ENCODE measurements around the gene MIA2. TPM values are rescaled to one million over a fixed set of nuclear protein-coding genes. Genes with fewer than 3 reads are reported as not detected.

Gene MIA2
- total RNA-seq, 1 donor from 2014 or later, result 23.5 TPM

- Mint-ChIP-seq H3K27me3 (no peaks in the 10 kb centered on the region), H3K36me3 (no peaks in the 10 kb centered on the region), H3K4me1 (ENCODE audit: unreplicated experiment) (peaks cover 24% of the 10 kb centered on the region), H3K9me3 (no peaks in the 10 kb centered on the region), H3K27ac (peak overlapping the region; percentile 100), H3K4me3 (peak overlapping the region; percentile 100)
- TF ChIP-seq CTCF (conservative IDR thresholded peaks at IDR 0.05), result peak; percentile 28
- DNase-seq (ENCODE audit: extremely low spot score, unreplicated experiment), result peak; percentile 90
Measured at GRCh38 chr14:39432619-39433451, 199.1 kb downstream of the MIA2 start.

- Mint-ChIP-seq H3K36me3 (no peaks in the 10 kb centered on the region), H3K9me3 (no peaks in the 10 kb centered on the region), H3K4me1 (ENCODE audit: unreplicated experiment) (peaks cover 21% of the 10 kb centered on the region), H3K27ac (peak overlapping the region; percentile 100), H3K4me3 (peak overlapping the region; percentile 100), H3K27me3 (no peaks in the 10 kb centered on the region)
- no peak for DNase-seq (ENCODE audit: extremely low spot score, unreplicated experiment)
- no peak for TF ChIP-seq CTCF (conservative IDR thresholded peaks at IDR 0.05)
Measured at GRCh38 chr14:39433452-39433813, 199.7 kb downstream of the MIA2 start.

- peaks cover 16% of the 10 kb centered on the region for H3K4me1 Mint-ChIP-seq (ENCODE audit: unreplicated experiment)
- no peak for DNase-seq (ENCODE audit: extremely low spot score, unreplicated experiment)
- H3K4me3 Mint-ChIP-seq, result no peak overlapping the region
- no peaks in the 10 kb centered on the region for H3K27me3 Mint-ChIP-seq
- no peak for TF ChIP-seq CTCF (conservative IDR thresholded peaks at IDR 0.05)
- H3K27ac Mint-ChIP-seq, result no peak overlapping the region
- no peaks in the 10 kb centered on the region for H3K9me3 Mint-ChIP-seq
- H3K36me3 Mint-ChIP-seq, result no peaks in the 10 kb centered on the region
Measured at GRCh38 chr14:39434401-39434800, 200.7 kb downstream of the MIA2 start.

- Mint-ChIP-seq H3K27me3 (no peaks in the 10 kb centered on the region), H3K36me3 (no peaks in the 10 kb centered on the region), H3K9me3 (no peaks in the 10 kb centered on the region), H3K4me3 (no peak overlapping the region), H3K4me1 (ENCODE audit: unreplicated experiment) (peaks cover 13% of the 10 kb centered on the region), H3K27ac (no peak overlapping the region)
- TF ChIP-seq CTCF (conservative IDR thresholded peaks at IDR 0.05), result no peak
- DNase-seq (ENCODE audit: extremely low spot score, unreplicated experiment), result no peak
Measured at GRCh38 chr14:39435241-39435640, 201.5 kb downstream of the MIA2 start.

Other genes with a start within 250 kb of the MIA2 start
- 64.0 and 84.8 TPM in 2 replicates for gene SEC23A, start 130.7 kb upstream of the MIA2 start, total RNA-seq (ENCODE audit: low replicate concordance)
- gene GEMIN2, start 119.6 kb upstream of the MIA2 start, total RNA-seq (ENCODE audit: low replicate concordance), result 15.0 and 20.1 TPM in 2 replicates
- 19.0 and 19.5 TPM in 2 replicates for gene TRAPPC6B, start 63.6 kb upstream of the MIA2 start, total RNA-seq (ENCODE audit: low replicate concordance)
- gene PNN, start 58.7 kb upstream of the MIA2 start, total RNA-seq (ENCODE audit: low replicate concordance), result 74.3 and 95.7 TPM in 2 replicates
- 9.9 and 11.7 TPM in 2 replicates for gene FBXO33, start 198.5 kb downstream of the MIA2 start, total RNA-seq (ENCODE audit: low replicate concordance)

Measured in type B pancreatic cell (in vitro differentiated cells).